WI38 (cell line): ENCODE data around the gene USF2.
"Not testable (repeated sequence)": the region's sequence is repeated elsewhere in the genome, so short reads cannot be mapped to it uniquely, and the experiment has no call there.

ENCODE experiments used
- H3K4me3 ChIP-seq: 2 replicates; pipeline ENCODE4 v1.5.1; 2011; ENCODE audit warnings: low read depth, mild to moderate bottlenecking, control low read depth, low read length
- TF ChIP-seq, protein P1 (sequence below): IDR thresholded peaks from 2 replicates; pipeline ENCODE4 v1.5.1; 2012; ENCODE audit warnings: low read depth, mild to moderate bottlenecking, control low read depth, low read length

USF2 gene

DNA sequence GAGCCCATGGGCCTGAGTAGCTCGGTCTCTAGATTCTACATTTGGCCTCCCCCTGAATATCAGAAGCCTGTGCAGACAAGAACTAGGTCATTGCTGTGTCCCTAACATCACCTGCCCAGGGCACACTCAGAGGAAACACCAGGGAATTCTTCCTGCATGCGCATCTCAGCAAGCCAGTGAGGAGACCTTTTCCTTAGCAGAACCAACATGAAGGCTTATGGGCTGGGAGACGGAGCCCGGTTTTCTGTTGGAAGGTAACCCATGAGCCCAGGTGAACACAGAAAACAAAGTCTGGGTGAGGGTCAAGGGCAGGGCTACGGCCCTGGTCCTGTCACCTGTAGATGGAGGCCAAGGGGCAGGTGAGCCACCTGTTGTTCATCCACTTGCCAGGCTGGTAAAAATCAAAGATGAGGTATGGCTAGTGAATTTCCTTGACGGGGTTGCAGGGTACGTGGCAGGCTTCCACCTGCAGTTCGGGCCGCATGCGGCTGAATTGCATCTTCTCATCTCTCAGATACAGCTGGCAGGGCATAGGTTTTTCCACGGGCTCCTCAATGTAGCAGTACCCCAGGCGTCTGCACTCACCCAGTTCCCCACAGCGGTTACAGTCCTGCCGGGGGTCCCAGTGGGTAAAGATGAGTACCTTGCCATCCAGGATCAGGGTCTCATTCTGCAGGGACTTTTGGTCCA, 36.7 kb upstream of the USF2 start:
- TF ChIP-seq, protein P1, sequence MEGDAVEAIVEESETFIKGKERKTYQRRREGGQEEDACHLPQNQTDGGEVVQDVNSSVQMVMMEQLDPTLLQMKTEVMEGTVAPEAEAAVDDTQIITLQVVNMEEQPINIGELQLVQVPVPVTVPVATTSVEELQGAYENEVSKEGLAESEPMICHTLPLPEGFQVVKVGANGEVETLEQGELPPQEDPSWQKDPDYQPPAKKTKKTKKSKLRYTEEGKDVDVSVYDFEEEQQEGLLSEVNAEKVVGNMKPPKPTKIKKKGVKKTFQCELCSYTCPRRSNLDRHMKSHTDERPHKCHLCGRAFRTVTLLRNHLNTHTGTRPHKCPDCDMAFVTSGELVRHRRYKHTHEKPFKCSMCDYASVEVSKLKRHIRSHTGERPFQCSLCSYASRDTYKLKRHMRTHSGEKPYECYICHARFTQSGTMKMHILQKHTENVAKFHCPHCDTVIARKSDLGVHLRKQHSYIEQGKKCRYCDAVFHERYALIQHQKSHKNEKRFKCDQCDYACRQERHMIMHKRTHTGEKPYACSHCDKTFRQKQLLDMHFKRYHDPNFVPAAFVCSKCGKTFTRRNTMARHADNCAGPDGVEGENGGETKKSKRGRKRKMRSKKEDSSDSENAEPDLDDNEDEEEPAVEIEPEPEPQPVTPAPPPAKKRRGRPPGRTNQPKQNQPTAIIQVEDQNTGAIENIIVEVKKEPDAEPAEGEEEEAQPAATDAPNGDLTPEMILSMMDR = no peak
- no peak overlapping the region for H3K4me3 ChIP-seq

- TF ChIP-seq, protein P1 = no peak
- no peak overlapping the region for H3K4me3 ChIP-seq
Measured at GRCh38 chr19:35232912-35233311, 35.9 kb upstream of the USF2 start.

DNA sequence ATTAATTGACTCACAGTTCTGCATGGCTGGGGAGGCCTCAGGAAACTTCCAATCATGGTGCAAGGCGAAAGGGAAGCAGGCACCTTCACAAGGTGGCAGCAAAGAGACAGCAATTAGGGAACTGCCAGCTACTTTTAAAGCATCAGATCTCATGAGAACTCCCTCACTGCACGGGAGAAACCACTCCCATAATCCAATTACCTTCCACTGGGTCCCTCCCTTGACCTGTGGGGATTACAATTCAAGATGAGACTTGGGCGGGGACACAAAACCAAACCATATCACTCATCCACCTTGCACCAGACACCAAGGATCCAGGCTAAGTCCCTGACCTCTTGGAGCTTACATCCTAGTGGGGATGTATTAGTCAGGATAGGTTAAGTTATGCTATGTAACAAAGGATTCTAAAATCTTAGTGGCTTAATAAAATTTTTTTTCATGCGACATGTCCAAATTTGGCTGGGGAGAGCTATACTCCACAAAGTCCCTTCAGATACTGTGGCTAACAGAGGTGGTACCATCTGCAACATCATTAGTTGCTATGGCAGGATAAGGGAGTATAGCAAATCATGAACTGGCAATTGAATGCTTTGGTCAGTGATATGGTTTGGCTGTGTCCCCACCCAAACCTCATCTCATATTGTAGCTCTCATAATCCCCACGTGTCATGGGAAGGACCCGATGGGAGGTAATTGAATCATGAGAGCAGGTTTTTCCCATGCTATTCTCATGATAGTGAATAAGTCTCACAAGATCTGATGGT, 31.9 kb upstream of the USF2 start:
- TF ChIP-seq, protein P1 = no peak

DNA sequence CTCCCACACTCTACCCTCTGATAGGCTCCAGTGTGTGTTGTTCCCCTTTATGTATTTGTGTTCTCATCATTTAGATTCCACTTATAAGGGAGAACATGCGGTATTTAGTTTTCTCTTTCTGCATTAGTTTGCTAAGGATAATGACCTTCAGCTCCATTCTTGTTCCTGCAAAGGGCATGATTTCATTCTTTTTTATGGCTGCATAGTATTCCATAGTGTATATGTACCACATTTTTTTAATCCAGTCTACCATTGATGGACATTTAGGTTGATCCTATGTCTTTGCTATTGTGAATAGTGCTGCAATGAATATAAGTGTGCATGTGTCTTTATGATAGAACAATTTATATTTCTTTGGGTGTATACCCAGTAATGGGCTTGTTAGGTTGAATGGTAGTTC, 29.2 kb upstream of the USF2 start:
- H3K4me3 ChIP-seq = not testable (repeated sequence)

More for the DNA sequence above, 31.9 kb upstream of the USF2 start:
- H3K4me3 ChIP-seq = no peak overlapping the region

DNA sequence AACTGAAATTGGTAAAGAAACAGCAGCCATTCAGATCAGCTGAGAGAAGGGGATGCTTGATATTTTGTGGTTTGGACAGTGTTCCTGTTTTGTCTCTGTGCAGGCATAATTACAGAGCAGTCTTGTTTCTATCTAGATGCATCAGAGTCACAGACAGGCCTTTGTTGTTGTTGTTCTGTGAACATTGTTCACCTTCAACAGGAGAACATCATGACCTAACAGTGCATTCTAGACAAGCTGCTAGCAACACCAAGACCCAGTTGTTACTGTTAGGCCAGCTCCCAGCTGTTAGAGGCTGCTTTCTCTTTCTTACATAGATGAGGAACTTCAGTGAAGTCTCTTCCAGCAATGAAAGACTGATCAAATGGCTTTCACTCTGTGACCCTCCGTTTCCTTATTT, 28.4 kb upstream of the USF2 start:
- TF ChIP-seq, protein P1 = no peak
- H3K4me3 ChIP-seq = no peak overlapping the region

- TF ChIP-seq, protein P1 = no peak
- H3K4me3 ChIP-seq = no peak overlapping the region
Measured at GRCh38 chr19:35241417-35241816, 27.3 kb upstream of the USF2 start.

DNA sequence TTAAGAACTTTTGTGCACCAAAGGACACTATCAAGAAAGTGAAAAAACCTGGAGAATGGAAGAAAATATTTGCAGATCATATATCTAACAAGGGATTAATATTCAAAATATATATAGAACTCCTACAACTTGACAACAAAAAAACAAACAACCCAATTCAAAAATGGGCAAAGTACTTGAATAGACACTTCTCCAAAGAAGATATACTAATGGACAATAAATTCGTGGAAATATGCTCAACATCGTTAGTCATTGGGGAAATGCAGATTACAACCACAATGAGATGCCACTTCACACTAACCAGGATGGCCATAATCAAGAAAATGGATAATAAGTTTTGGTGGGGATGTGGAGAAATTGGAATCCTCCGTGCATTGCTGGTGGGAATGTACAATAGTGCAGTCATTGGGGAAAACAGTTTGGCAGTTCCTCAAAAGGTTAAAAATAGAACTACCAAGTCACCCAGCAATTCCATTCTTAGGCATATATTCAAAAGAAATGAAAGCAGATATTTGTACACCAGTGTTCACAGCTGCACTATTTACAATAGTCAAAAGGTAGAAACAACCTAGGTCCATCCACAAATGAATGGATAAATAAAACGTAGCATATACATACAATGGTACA, 22.2 kb upstream of the USF2 start:
- no peak overlapping the region for H3K4me3 ChIP-seq
- TF ChIP-seq, protein P1 = no peak
